Measurements from ENCODE around the gene SIGLEC12.
"Not testable (repeated sequence)": the region's sequence is repeated elsewhere in the genome, so short reads cannot be mapped to it uniquely, and the experiment has no call there.

Gene SIGLEC12

GRCh38 chr19:51521781-51522180, 20.2 kb upstream of the SIGLEC12 start:
- no peak for DNase-seq (ENCODE audit: low read depth)

- no peak for DNase-seq (ENCODE audit: low read depth)
These were observed 19.8 kb upstream of the SIGLEC12 start for GRCh38 chr19:51521357-51521756.

GRCh38 chr19:51520728-51521127, 19.1 kb upstream of the SIGLEC12 start:
- no peak for DNase-seq (ENCODE audit: low read depth)

GRCh38 chr19:51514866-51515481, 13.4 kb upstream of the SIGLEC12 start:
- DNase-seq (ENCODE audit: low read depth) = peak; percentile 7

GRCh38 chr19:51513968-51514367, 12.4 kb upstream of the SIGLEC12 start:
- DNase-seq (ENCODE audit: low read depth) = no peak

- DNase-seq (ENCODE audit: low read depth) = no peak
These were observed 9.8 kb upstream of the SIGLEC12 start for GRCh38 chr19:51511353-51511752.

GRCh38 chr19:51509823-51510660, 8.4 kb upstream of the SIGLEC12 start:
- no peak for DNase-seq (ENCODE audit: low read depth)

GRCh38 chr19:51508059-51508733, 6.6 kb upstream of the SIGLEC12 start:
- DNase-seq (ENCODE audit: low read depth) = no peak

- no peak for DNase-seq (ENCODE audit: low read depth)
These were observed 6.0 kb upstream of the SIGLEC12 start for GRCh38 chr19:51507640-51508058.

GRCh38 chr19:51507192-51507591, 5.6 kb upstream of the SIGLEC12 start:
- no peak for DNase-seq (ENCODE audit: low read depth)

GRCh38 chr19:51505904-51506303, 4.3 kb upstream of the SIGLEC12 start:
- no peak for DNase-seq (ENCODE audit: low read depth)

GRCh38 chr19:51503896-51504295, 2.3 kb upstream of the SIGLEC12 start:
- DNase-seq (ENCODE audit: low read depth) = no peak

- no peak for DNase-seq (ENCODE audit: low read depth)
These were observed 1.8 kb upstream of the SIGLEC12 start for GRCh38 chr19:51503286-51503817.

- not testable (repeated sequence) for DNase-seq (ENCODE audit: low read depth)
These were observed 669 bp downstream of the SIGLEC12 start for GRCh38 chr19:51500931-51501330.

GRCh38 chr19:51497666-51498065, 3.9 kb downstream of the SIGLEC12 start:
- no peak for DNase-seq (ENCODE audit: low read depth)

- DNase-seq (ENCODE audit: low read depth) = no peak
These were observed 7.8 kb downstream of the SIGLEC12 start for GRCh38 chr19:51493776-51494175.

- no peak for DNase-seq (ENCODE audit: low read depth)
These were observed 10.0 kb downstream of the SIGLEC12 start for GRCh38 chr19:51491586-51491985.

GRCh38 chr19:51490676-51491075, 10.9 kb downstream of the SIGLEC12 start:
- DNase-seq (ENCODE audit: low read depth) = no peak

- no peak for DNase-seq (ENCODE audit: low read depth)
These were observed 12.5 kb downstream of the SIGLEC12 start for GRCh38 chr19:51489113-51489512.

- DNase-seq (ENCODE audit: low read depth) = no peak
These were observed 13.1 kb downstream of the SIGLEC12 start for GRCh38 chr19:51488491-51488890.

GRCh38 chr19:51485960-51486660, 15.5 kb downstream of the SIGLEC12 start:
- no peak for DNase-seq (ENCODE audit: low read depth)

GRCh38 chr19:51480590-51480989, 21.0 kb downstream of the SIGLEC12 start:
- no peak for DNase-seq (ENCODE audit: low read depth)

Measured in GM04503 (cell line).